ENCODE results near the gene MME. TPM values are rescaled to one million over a fixed set of nuclear protein-coding genes. Genes with fewer than 3 reads are reported as not detected.

The MME gene
- polyA plus RNA-seq, 3 donors, result 0.27 to 1.0 (median 0.73) TPM

GRCh38 chr3:155076888-155077287 is 3.2 kb upstream of the MME start:
- Histone ChIP-seq H3K9me3 (replicated peaks in 1 of 2; ENCODE audit: control insufficient read depth in 1 of 2, insufficient read depth in 1 of 2, low read length in 2 of 2) (peaks cover 0 to 7% of the 10 kb centered on the region in 2 donors), H3K27ac (ENCODE audit: low read depth in 1 of 2, low read length in 2 of 2) (no peak overlapping the region), H3K9ac (ENCODE audit: insufficient read depth, low read length, poor library complexity, severe bottlenecking) (no peak overlapping the region), H3K4me1 (ENCODE audit: control insufficient read depth in 1 of 2, insufficient read depth in 2 of 2, low read length in 2 of 2) (peaks cover 17 to 18% of the 10 kb centered on the region in 2 donors), H3K4me2 (replicated peaks; ENCODE audit: extremely low read depth, low read length, poor library complexity, severe bottlenecking) (no peak overlapping the region), H3K27me3 (ENCODE audit: control insufficient read depth in 2 of 2, insufficient read depth in 2 of 2, low read length in 2 of 2) (peaks cover 35 to 40% of the 10 kb centered on the region in 2 donors), H2AFZ (ENCODE audit: insufficient read depth, low read depth, low read length, poor library complexity, severe bottlenecking) (no peak overlapping the region), H3K36me3 (replicated peaks in 1 of 2; ENCODE audit: control insufficient read depth in 1 of 2, insufficient read depth in 2 of 2, low read length in 2 of 2) (no peaks in the 10 kb centered on the region), H3K4me3 (replicated peaks in 1 of 3; ENCODE audit: low read depth in 2 of 3, low read length in 3 of 3) (no peak overlapping the region), H3K79me2 (ENCODE audit: insufficient read depth, low read length) (no peaks in the 10 kb centered on the region), H4K20me1 (ENCODE audit: insufficient read depth, low read length) (no peaks in the 10 kb centered on the region)
- intact Hi-C loops (cut with micrococcal nuclease), result no loop called here
- no peak for DNase-seq
- Mint-ChIP-seq H3K4me3 (no peak overlapping the region), H3K36me3 (peaks cover 0 to 2% of the 10 kb centered on the region in 2 donors), H3K27me3 (ENCODE audit: low read depth in 3 of 3) (peaks cover 30 to 44% (median 42%) of the 10 kb centered on the region in 3 donors), H3K27ac (no peak overlapping the region), H3K4me1 (peaks cover 20% of the 10 kb centered on the region), H3K9me3 (peaks cover 4 to 21% (median 10%) of the 10 kb centered on the region in 7 donors)
- WGBS (ENCODE audit: insufficient coverage), result 100% methylated on average over 3 of the region's 4 CpGs
- TF ChIP-seq CTCF (IDR thresholded peaks at IDR 0.05), result no peak

- Histone ChIP-seq H3K27ac (ENCODE audit: low read depth in 1 of 2, low read length in 2 of 2) (no peak overlapping the region), H3K4me2 (replicated peaks; ENCODE audit: extremely low read depth, low read length, poor library complexity, severe bottlenecking) (peak overlapping the region; percentile 99), H4K20me1 (ENCODE audit: insufficient read depth, low read length) (no peaks in the 10 kb centered on the region), H3K36me3 (replicated peaks in 1 of 2; ENCODE audit: control insufficient read depth in 1 of 2, insufficient read depth in 2 of 2, low read length in 2 of 2) (no peaks in the 10 kb centered on the region), H3K79me2 (ENCODE audit: insufficient read depth, low read length) (no peaks in the 10 kb centered on the region), H3K4me3 (replicated peaks in 1 of 3; ENCODE audit: low read depth in 2 of 3, low read length in 3 of 3) (peak overlapping the region; percentile 30 to 82 (median 37)), H2AFZ (ENCODE audit: insufficient read depth, low read depth, low read length, poor library complexity, severe bottlenecking) (peak overlapping the region; percentile 49), H3K4me1 (ENCODE audit: control insufficient read depth in 1 of 2, insufficient read depth in 2 of 2, low read length in 2 of 2) (peaks cover 17 to 18% of the 10 kb centered on the region in 2 donors), H3K9me3 (replicated peaks in 1 of 2; ENCODE audit: control insufficient read depth in 1 of 2, insufficient read depth in 1 of 2, low read length in 2 of 2) (peaks cover 0 to 7% of the 10 kb centered on the region in 2 donors), H3K9ac (ENCODE audit: insufficient read depth, low read length, poor library complexity, severe bottlenecking) (no peak overlapping the region), H3K27me3 (ENCODE audit: control insufficient read depth in 2 of 2, insufficient read depth in 2 of 2, low read length in 2 of 2) (peaks cover 37 to 51% of the 10 kb centered on the region in 2 donors)
- no peak for TF ChIP-seq CTCF (IDR thresholded peaks at IDR 0.05)
- intact Hi-C loops (cut with micrococcal nuclease), result no loop called here
- peaks cover 0 to 2% of the 10 kb centered on the region in 2 donors for H3K36me3 Mint-ChIP-seq
- DNase-seq, result no peak
- H3K4me3 Mint-ChIP-seq, result peak overlapping the region; percentile 73 to 94
- H3K9me3 Mint-ChIP-seq, result peaks cover 3 to 21% (median 10%) of the 10 kb centered on the region in 7 donors
- peak overlapping the region in 2 of 7 donors; percentile 0 to 41 for H3K27ac Mint-ChIP-seq
- peaks cover 20% of the 10 kb centered on the region for H3K4me1 Mint-ChIP-seq
- 1% methylated on average over 11 of the region's 18 CpGs for WGBS (ENCODE audit: insufficient coverage)
- H3K27me3 Mint-ChIP-seq (ENCODE audit: low read depth in 3 of 3), result peaks cover 32 to 49% (median 45%) of the 10 kb centered on the region in 3 donors
Measured at GRCh38 chr3:155078711-155079467, 1.2 kb upstream of the MME start.

Data from CD14-positive monocyte (primary cell).